ENCODE results near the gene GPR4. TPM values are rescaled to one million over a fixed set of nuclear protein-coding genes. Genes with fewer than 3 reads are reported as not detected.

Gene GPR4
- total RNA-seq, 1 experiment from 2014 or later: 3.1 TPM

GRCh38 chr19:45623984-45624383, 22.0 kb upstream of the GPR4 start:
- Histone ChIP-seq H3K9me3 (ENCODE audit: low read length) (no peaks in the 10 kb centered on the region), H3F3A (ENCODE audit: low read length, unreplicated experiment) (no peaks in the 10 kb centered on the region), H3K27ac (ENCODE audit: low read length) (no peak overlapping the region), H3K9ac (ENCODE audit: low read length) (no peak overlapping the region), H3K4me1 (ENCODE audit: insufficient read depth, low read length) (no peaks in the 10 kb centered on the region), H3K9me2 (replicated peaks; ENCODE audit: low read length) (no peaks in the 10 kb centered on the region), H3K4me3 (ENCODE audit: low read length) (no peak overlapping the region), H2AFZ (ENCODE audit: low read length) (no peak overlapping the region), H3K79me2 (ENCODE audit: low read length) (no peaks in the 10 kb centered on the region), H3K27me3 (ENCODE audit: low read length) (no peaks in the 10 kb centered on the region), H4K20me1 (ENCODE audit: low read length) (no peaks in the 10 kb centered on the region), H3K4me2 (ENCODE audit: low read length) (no peak overlapping the region), H3K36me3 (ENCODE audit: low read depth, low read length) (no peaks in the 10 kb centered on the region; the same call in 1 of the 2 replicates)
- ATAC-seq: no peak
- intact Hi-C loops (cut with micrococcal nuclease): no loop called here
- no TSS peak for BruUV-seq (replicated peaks)
- DNase-seq: no peak
- CTCF ChIA-PET: no interaction called here
- POLR2A ChIA-PET (ENCODE audit: unreplicated experiment): no interaction called here
- TF ChIP-seq EZH2 (IDR thresholded peaks at IDR 0.05; ENCODE audit: low read length, unreplicated experiment) (no peak), CTCF (conservative IDR thresholded peaks at IDR 0.05; ENCODE audit: low read depth, low read length) (no peak), EZH2phosphoT487 (IDR thresholded peaks at IDR 0.05; ENCODE audit: borderline replicate concordance, low read length) (no peak)

GRCh38 chr19:45621976-45622503, 20.0 kb upstream of the GPR4 start:
- H3K9me3 ChIP-seq (ENCODE audit: low read length): no peaks in the 10 kb centered on the region
- H3K4me2 ChIP-seq (ENCODE audit: low read length): no peak overlapping the region
- no peaks in the 10 kb centered on the region for H3K9me2 ChIP-seq (replicated peaks; ENCODE audit: low read length)
- no peak for TF ChIP-seq CTCF (conservative IDR thresholded peaks at IDR 0.05; ENCODE audit: low read depth, low read length)
- DNase-seq (no peak), ATAC-seq (no peak)
- H4K20me1 ChIP-seq (ENCODE audit: low read length): no peaks in the 10 kb centered on the region
- H3K27ac ChIP-seq (ENCODE audit: low read length): no peak overlapping the region
- no peak overlapping the region for H3K4me3 ChIP-seq (ENCODE audit: low read length)
- intact Hi-C loops (cut with micrococcal nuclease): no loop called here
- H3K27me3 ChIP-seq (ENCODE audit: low read length): no peaks in the 10 kb centered on the region
- BruUV-seq (replicated peaks): no TSS peak
- no peaks in the 10 kb centered on the region for H3F3A ChIP-seq (ENCODE audit: low read length, unreplicated experiment)
- H2AFZ ChIP-seq (ENCODE audit: low read length): no peak overlapping the region
- H3K4me1 ChIP-seq (ENCODE audit: insufficient read depth, low read length): no peaks in the 10 kb centered on the region
- H3K79me2 ChIP-seq (ENCODE audit: low read length): no peaks in the 10 kb centered on the region
- POLR2A ChIA-PET (ENCODE audit: unreplicated experiment): no interaction called here
- CTCF ChIA-PET: no interaction called here
- H3K36me3 ChIP-seq (ENCODE audit: low read depth, low read length): no peaks in the 10 kb centered on the region; the same call in 1 of the 2 replicates
- H3K9ac ChIP-seq (ENCODE audit: low read length): no peak overlapping the region

- ChIA-PET POLR2A (ENCODE audit: unreplicated experiment) (no interaction called here), CTCF (no interaction called here)
- DNase-seq (no peak), ATAC-seq (no peak)
- Histone ChIP-seq H3K4me2 (ENCODE audit: low read length) (no peak overlapping the region), H3F3A (ENCODE audit: low read length, unreplicated experiment) (no peaks in the 10 kb centered on the region), H4K20me1 (ENCODE audit: low read length) (no peaks in the 10 kb centered on the region), H3K79me2 (ENCODE audit: low read length) (no peaks in the 10 kb centered on the region), H3K4me1 (ENCODE audit: insufficient read depth, low read length) (no peaks in the 10 kb centered on the region), H3K9ac (ENCODE audit: low read length) (no peak overlapping the region), H3K27ac (ENCODE audit: low read length) (no peak overlapping the region), H3K9me2 (replicated peaks; ENCODE audit: low read length) (no peaks in the 10 kb centered on the region), H2AFZ (ENCODE audit: low read length) (no peak overlapping the region), H3K27me3 (ENCODE audit: low read length) (no peaks in the 10 kb centered on the region), H3K4me3 (ENCODE audit: low read length) (no peak overlapping the region), H3K9me3 (ENCODE audit: low read length) (no peaks in the 10 kb centered on the region), H3K36me3 (ENCODE audit: low read depth, low read length) (no peaks in the 10 kb centered on the region; the same call in 1 of the 2 replicates)
- intact Hi-C loops (cut with micrococcal nuclease): no loop called here
- no TSS peak for BruUV-seq (replicated peaks)
- TF ChIP-seq EZH2 (IDR thresholded peaks at IDR 0.05; ENCODE audit: low read length, unreplicated experiment) (no peak), CTCF (conservative IDR thresholded peaks at IDR 0.05; ENCODE audit: low read depth, low read length) (no peak), EZH2phosphoT487 (IDR thresholded peaks at IDR 0.05; ENCODE audit: borderline replicate concordance, low read length) (no peak)
Measured at GRCh38 chr19:45621389-45621788, 19.4 kb upstream of the GPR4 start.
